Hepatocyte (in vitro differentiated cells): Measurements from ENCODE around the gene CFAP99.
"Not testable (repeated sequence)": the region's sequence is repeated elsewhere in the genome, so short reads cannot be mapped to it uniquely, and the experiment has no call there.

ENCODE experiments used
- CTCF ChIP-seq: fragments of 200-600 bp; sonication (generic); IDR thresholded peaks from 2 replicates; pipeline ENCODE4 v1.5.1; 2016; ENCODE audit warnings: antibody characterized with exemption, mild to moderate bottlenecking; ENCODE audit not compliant: poor library complexity
- EZH2phosphoT487 ChIP-seq: fragments of 200-600 bp; sonication (generic); IDR thresholded peaks from one replicate; pipeline ENCODE4 v1.6.1; 2018; ENCODE audit warnings: antibody characterized with exemption, mild to moderate bottlenecking, low read depth, moderate library complexity; ENCODE audit not compliant: unreplicated experiment, severe bottlenecking

GRCh38 chr4:2465544-2465943, 46.8 kb downstream of the CFAP99 start:
- not testable (repeated sequence) for TF ChIP-seq CTCF, EZH2phosphoT487
